T-helper 17 cell (primary cell): ENCODE results near the gene CRIM1. TPM values are rescaled to one million over a fixed set of nuclear protein-coding genes. Genes with fewer than 3 reads are reported as not detected.
A peak's percentile ranks its signal among the peaks of the same experiment; 100 is the strongest.
"Not testable (repeated sequence)": the region's sequence is repeated elsewhere in the genome, so short reads cannot be mapped to it uniquely, and the experiment has no call there.

Experiments used
- ATAC-seq: fragments of 150-1000 bp; cut with Tn5 transposase; 2 replicates; pipeline ENCODE4 v1.10.0; 2021; ENCODE audit warnings: mild to moderate bottlenecking, moderate library complexity
- DNase-seq, 3 donors: peaks; one replicate each; pipeline versions ENCODE4 v3.0.0 to v3.0.0-alpha.2; 2020 to 2021
- H3K9me3 ChIP-seq: one replicate; pipeline ENCODE4 v1.7.0; 2013; ENCODE audit warnings: low read length, mild to moderate bottlenecking; ENCODE audit not compliant: control insufficient read depth, poor library complexity, severe bottlenecking
- H3K27ac Mint-ChIP-seq: one replicate; pipeline ENCODE4 v1.8.0; 2022; ENCODE audit warnings: mild to moderate bottlenecking, moderate library complexity, mixed read lengths
- H3K27me3 Mint-ChIP-seq: one replicate; pipeline ENCODE4 v1.8.0; 2022; ENCODE audit warnings: mixed read lengths
- H3K36me3 Mint-ChIP-seq: one replicate; pipeline ENCODE4 v1.8.0; 2022; ENCODE audit warnings: low read depth, mixed read lengths
- H3K4me1 Mint-ChIP-seq: one replicate; pipeline ENCODE4 v1.8.0; 2022; ENCODE audit warnings: mild to moderate bottlenecking, mixed read lengths
- H3K4me3 Mint-ChIP-seq: one replicate; pipeline ENCODE4 v1.8.0; 2022; ENCODE audit warnings: mild to moderate bottlenecking, moderate library complexity, mixed read lengths
- total RNA-seq, 4 donors: library from RNA in 2 of 4; stranded (reverse) in 2 of 4; gene quantifications; one replicate each; pipeline ENCODE4 v1.2.3 and lab custom pipeline; 2022 to 2026

The CRIM1 gene
- total RNA-seq, 2 donors from 2014 or later = 2.2 to 2.3 TPM

DNA sequence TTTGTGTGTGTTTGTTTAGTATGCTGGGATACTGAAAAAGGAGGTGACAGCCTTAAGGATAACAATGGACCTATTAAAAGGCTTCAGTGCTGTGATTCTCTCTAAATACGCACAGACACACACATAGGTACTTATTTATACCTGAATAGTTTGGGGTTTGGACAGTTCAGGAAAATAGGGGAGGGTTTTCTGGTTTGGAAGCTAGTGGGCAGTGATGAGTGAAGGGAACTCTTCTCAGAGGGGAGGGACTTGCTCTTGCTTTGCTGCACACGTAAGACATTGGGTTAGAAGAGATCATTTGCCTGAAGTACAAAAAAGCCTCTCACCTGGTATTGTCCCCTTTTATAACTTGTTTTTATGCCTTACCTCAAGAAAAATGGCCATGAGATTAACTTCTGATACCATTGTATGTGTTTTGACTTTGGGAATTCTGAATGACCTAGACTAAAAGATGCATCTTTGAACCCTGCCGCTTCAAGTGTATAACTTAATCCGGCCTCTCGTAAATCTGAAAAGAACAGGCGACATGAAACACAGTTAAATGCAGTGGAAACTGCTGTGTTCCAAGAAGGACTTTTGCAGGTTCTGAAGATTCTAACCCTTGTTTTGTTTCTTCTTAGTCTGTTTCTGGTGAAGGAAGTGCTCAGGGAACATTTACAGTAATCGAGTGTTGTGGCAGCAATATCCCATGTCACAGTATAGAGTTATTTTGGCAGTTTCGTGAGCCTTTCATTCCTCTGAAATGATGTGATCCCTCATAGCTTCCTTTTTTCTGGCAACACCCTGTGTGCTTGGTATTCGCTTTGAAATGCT, 2.5 kb downstream of the CRIM1 start:
- H3K4me3 Mint-ChIP-seq = peak overlapping the region; percentile 93
- DNase-seq (no peak), ATAC-seq (peak; percentile 21)
- peaks cover 3% of the 10 kb centered on the region for H3K36me3 Mint-ChIP-seq
- peak overlapping the region; percentile 74 for H3K27ac Mint-ChIP-seq
- H3K27me3 Mint-ChIP-seq = peaks cover 50% of the 10 kb centered on the region
- no peaks in the 10 kb centered on the region for H3K9me3 ChIP-seq
- H3K4me1 Mint-ChIP-seq = peaks cover 18% of the 10 kb centered on the region

DNA sequence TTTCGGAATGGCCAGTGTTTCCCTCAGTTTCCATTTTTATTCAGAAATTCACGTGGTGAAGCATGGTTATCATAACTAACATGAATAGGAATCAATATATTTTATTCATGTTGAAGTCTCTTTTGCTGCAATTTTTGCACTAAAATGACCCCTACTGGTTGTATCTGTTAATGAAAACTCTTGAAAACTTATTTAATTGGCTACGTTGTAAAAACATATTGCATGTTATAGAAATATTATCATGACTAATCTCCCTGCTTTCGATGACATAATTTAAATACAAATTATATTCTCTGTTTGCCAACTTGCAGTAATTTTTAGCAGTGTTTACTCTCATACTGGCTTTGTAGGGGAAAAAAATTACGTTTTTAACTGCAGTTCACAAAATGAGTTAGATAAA, 3.5 kb downstream of the CRIM1 start:
- Mint-ChIP-seq H3K27ac (no peak overlapping the region), H3K4me1 (peaks cover 15% of the 10 kb centered on the region), H3K27me3 (peaks cover 50% of the 10 kb centered on the region), H3K36me3 (peaks cover 3% of the 10 kb centered on the region), H3K4me3 (no peak overlapping the region)
- no peak for DNase-seq
- no peaks in the 10 kb centered on the region for H3K9me3 ChIP-seq
- ATAC-seq = no peak

DNA sequence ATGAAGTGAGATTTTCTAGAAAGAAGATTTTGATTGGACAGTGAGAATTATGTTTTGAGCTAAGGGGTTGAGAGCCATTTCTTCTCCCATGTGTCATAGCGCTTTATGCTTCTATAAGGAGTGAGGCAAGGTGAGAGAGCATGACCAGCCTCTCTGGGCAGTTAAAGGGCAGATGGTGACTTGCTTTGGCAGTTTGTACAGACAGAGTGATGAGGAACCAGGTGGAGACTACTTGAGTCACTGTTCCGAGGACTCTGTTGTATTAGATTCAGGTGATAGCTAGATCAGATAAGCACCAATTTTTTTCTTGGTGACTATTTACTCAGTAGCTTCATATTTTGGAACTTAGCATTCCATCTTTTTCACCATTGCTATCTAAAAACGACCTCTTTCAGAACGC, 4.5 kb downstream of the CRIM1 start:
- Mint-ChIP-seq H3K27ac (no peak overlapping the region), H3K27me3 (peaks cover 50% of the 10 kb centered on the region), H3K4me3 (no peak overlapping the region), H3K36me3 (peaks cover 3% of the 10 kb centered on the region), H3K4me1 (peaks cover 12% of the 10 kb centered on the region)
- DNase-seq (no peak), ATAC-seq (no peak)
- no peaks in the 10 kb centered on the region for H3K9me3 ChIP-seq

DNA sequence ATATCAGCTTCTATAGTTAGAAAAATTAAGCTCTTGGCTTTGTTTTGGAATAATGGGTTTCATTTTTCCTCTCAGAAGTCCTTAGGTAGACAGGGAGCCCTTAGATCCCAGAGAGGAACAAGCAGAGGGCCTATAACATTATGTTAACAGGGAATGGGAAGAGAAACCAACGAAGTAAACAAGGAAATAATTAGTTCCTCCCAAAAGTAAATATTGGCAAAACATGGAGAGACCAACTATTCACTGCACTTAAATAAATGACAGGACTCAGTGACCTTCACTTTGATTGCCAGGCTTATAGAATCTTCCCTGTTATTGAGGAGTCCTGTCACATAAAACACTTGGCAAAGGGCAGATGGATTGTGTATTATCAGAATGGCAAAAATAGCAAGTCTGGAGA, 5.3 kb downstream of the CRIM1 start:
- no peak for ATAC-seq
- peaks cover 53% of the 10 kb centered on the region for H3K27me3 Mint-ChIP-seq
- H3K9me3 ChIP-seq = no peaks in the 10 kb centered on the region
- H3K4me1 Mint-ChIP-seq = peaks cover 12% of the 10 kb centered on the region
- H3K27ac Mint-ChIP-seq = peak overlapping the region; percentile 63
- H3K4me3 Mint-ChIP-seq = no peak overlapping the region
- H3K36me3 Mint-ChIP-seq = peaks cover 3% of the 10 kb centered on the region
- no peak for DNase-seq

DNA sequence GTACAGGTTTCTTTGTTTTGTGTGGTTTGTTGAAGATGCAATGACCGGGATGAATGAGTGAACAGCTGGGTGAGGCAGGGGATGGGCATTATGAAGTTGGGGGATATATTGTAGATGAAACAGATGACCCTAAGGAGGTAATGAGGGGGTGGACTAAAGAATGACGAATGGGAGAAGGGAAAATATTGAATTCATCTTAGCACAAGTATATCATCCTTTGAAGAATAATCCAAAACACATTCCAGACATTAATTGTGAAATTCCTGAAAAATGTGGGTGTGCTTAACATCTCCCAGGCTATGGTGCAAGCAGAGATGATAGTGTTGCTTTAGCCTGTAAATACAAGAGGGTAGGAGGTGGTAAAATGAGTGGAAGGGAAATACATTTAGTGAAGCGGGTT, 5.8 kb downstream of the CRIM1 start:
- H3K4me1 Mint-ChIP-seq = peaks cover 12% of the 10 kb centered on the region
- H3K27me3 Mint-ChIP-seq = peaks cover 56% of the 10 kb centered on the region
- H3K36me3 Mint-ChIP-seq = peaks cover 3% of the 10 kb centered on the region
- H3K27ac Mint-ChIP-seq = peak overlapping the region; percentile 63
- ATAC-seq = no peak
- no peak overlapping the region for H3K4me3 Mint-ChIP-seq
- DNase-seq = no peak
- H3K9me3 ChIP-seq = no peaks in the 10 kb centered on the region

DNA sequence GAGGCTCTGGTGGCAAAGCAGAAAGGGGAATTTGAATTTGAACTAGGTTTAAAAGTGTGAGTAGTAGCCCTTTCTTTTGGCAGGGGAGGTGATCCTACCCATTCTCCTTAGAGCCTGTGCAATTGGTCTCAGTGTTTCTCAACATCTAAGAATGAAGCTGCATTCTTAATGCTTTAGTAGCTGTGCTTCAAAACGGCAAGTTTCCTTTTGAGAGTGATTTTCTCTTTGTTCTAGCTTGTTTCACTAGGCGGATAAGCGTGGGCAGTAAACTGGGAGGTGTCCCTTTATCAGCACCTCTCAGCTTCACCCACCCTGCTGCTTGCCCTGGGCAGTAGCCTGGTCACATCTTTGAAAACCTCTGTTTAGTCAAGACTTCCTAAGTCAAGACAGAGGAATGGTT, 6.7 kb downstream of the CRIM1 start:
- peaks cover 52% of the 10 kb centered on the region for H3K27me3 Mint-ChIP-seq
- no peaks in the 10 kb centered on the region for H3K9me3 ChIP-seq
- peaks cover 3% of the 10 kb centered on the region for H3K36me3 Mint-ChIP-seq
- H3K4me1 Mint-ChIP-seq = peaks cover 8% of the 10 kb centered on the region
- DNase-seq = no peak
- H3K4me3 Mint-ChIP-seq = no peak overlapping the region
- no peak overlapping the region for H3K27ac Mint-ChIP-seq
- no peak for ATAC-seq

DNA sequence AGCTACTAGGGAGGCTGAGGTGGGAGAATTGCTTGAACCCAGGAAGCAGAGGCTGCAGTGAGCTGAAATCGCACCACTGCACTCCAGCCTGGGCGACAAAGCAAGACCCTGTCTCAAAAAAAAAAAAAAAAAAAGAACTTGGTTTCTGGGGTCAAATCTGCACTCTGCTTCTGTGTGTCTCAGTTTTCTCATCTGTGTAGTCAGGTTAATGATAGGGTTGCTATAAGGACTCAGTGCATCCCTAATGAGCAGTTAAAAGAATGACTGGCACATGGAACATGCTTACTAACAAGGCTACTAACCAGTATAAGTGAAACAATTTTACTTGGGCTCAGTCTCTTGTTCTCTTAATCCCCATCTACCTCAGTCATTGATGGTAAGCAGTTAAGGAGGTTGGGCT, 7.5 kb downstream of the CRIM1 start:
- ATAC-seq, H3K9me3 ChIP-seq, H3K4me3 Mint-ChIP-seq, H3K4me1 Mint-ChIP-seq, H3K27ac Mint-ChIP-seq, H3K36me3 Mint-ChIP-seq, DNase-seq: not testable (repeated sequence)
- H3K27me3 Mint-ChIP-seq = peaks cover 48% of the 10 kb centered on the region

DNA sequence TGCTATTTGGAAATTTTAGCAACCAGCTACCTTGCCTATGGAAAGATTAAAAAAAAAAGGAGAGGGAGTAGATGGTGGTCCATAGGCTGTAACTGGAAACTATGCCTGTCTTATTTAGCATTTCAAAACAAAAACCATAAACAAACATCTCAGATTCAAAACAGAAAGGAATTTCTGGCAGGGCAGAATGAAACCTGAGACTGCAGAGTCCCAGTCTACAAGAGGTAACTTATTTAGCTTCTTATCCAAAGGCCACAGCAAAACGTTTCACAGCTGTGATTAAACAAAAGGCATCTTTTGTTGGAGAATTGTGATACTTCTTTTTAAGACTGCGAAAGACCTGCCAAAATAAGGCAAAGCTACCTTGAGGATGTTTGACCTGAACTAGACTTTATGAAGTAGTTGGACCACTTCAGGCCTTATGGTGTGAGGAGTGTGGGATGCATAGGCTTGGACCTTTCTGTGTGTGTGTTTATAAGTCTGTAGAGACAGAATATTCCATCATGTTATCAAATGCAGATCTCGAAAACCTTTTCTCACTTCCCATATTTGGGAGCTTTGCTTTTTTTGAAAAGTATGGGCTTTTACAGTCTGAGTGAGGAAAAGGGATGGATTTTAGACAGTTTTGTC, 11.0 kb downstream of the CRIM1 start:
- no peaks in the 10 kb centered on the region for H3K36me3 Mint-ChIP-seq
- no peaks in the 10 kb centered on the region for H3K4me1 Mint-ChIP-seq
- H3K9me3 ChIP-seq = no peaks in the 10 kb centered on the region
- H3K27ac Mint-ChIP-seq = no peak overlapping the region
- DNase-seq (no peak), ATAC-seq (no peak)
- peaks cover 20% of the 10 kb centered on the region for H3K27me3 Mint-ChIP-seq
- H3K4me3 Mint-ChIP-seq = no peak overlapping the region

DNA sequence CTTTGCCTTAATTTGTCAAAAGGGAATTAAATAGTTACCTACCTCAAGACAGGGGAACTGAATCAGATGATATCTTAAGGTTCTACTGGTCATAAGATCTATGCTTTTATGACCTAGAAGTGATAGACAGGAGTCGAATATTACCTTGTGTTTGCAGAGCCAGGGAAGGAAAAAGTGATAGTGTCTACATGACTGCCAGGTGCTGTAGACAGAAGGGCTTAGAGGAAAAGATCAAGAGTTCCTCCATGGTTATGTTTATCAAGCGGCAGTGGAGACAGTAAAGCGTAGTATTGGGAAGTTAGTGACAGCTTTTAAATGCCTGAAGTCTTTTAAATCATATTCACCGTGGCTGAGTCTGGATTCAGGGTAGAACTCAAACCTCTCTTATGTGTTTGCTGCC, 11.9 kb downstream of the CRIM1 start:
- no peaks in the 10 kb centered on the region for H3K9me3 ChIP-seq
- no peak for ATAC-seq
- Mint-ChIP-seq H3K27me3 (peaks cover 17% of the 10 kb centered on the region), H3K36me3 (no peaks in the 10 kb centered on the region), H3K4me3 (no peak overlapping the region), H3K4me1 (no peaks in the 10 kb centered on the region), H3K27ac (no peak overlapping the region)
- no peak for DNase-seq

DNA sequence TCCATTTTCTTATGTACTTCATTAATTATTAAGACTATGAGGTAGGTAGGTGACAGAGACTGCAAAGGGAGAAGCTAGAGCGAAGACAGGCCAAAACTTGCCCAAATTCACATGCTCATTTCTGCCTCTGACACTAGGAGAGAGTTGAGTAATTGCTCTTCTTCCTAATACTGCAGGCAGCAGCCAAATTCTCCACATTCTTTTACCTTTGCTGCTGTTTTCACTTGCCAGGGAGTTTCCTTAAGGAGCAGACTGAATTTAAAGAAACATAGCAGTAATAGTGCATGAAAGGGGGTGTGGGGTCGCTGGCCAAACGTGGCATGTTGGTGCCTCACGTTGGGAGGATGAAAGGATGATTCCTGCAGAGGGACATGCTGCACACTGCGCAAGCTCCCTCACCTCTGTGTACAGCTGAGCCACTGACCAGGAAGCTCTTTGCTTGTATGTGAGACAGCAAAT, 12.3 kb downstream of the CRIM1 start:
- H3K9me3 ChIP-seq = no peaks in the 10 kb centered on the region
- H3K36me3 Mint-ChIP-seq = no peaks in the 10 kb centered on the region
- ATAC-seq (no peak), DNase-seq (no peak)
- no peak overlapping the region for H3K27ac Mint-ChIP-seq
- H3K4me1 Mint-ChIP-seq = peaks cover 2% of the 10 kb centered on the region
- peaks cover 17% of the 10 kb centered on the region for H3K27me3 Mint-ChIP-seq
- H3K4me3 Mint-ChIP-seq = no peak overlapping the region

DNA sequence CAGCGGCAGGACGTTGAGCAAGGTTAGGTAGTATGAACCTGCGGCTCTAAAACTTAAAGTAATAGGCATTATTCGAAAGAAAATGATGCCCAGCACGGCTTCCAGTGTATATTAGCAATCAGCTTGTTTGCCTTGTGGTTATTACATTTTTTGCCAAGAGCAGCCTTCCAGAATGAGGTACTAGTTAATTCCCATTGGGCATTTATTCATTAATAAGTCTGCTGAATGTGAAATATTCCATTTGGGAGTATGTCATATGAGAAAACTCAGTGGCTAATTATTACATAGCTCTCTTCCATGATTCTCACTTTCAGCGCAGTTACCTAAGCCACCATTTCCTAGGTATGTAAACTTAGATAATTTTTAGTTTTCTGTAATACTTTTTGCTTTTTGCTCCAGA, 12.9 kb downstream of the CRIM1 start:
- H3K9me3 ChIP-seq = no peaks in the 10 kb centered on the region
- Mint-ChIP-seq H3K27ac (no peak overlapping the region), H3K4me3 (no peak overlapping the region), H3K27me3 (peaks cover 17% of the 10 kb centered on the region), H3K4me1 (peaks cover 2% of the 10 kb centered on the region), H3K36me3 (no peaks in the 10 kb centered on the region)
- ATAC-seq (no peak), DNase-seq (no peak)

DNA sequence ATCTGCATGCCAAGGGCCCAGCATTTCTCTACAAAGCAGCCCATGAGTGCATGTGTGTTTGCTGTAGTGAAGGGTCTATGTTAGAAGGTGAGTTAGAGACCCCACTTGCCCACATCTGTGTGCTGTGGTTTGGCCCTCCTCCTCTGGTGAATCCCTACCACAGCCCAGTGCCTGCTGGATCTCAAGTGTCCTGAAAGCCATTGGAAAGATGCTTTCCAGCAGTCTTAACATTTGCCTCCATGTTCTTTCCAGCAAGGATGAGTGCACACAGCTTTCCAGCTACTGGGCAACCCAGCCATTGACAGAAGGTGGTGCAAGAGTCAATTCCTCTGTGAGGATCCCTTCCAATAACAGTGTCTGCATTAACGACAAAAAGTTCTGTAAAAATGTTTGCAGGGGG, 13.6 kb downstream of the CRIM1 start:
- ATAC-seq (no peak), DNase-seq (no peak)
- Mint-ChIP-seq H3K4me1 (peaks cover 2% of the 10 kb centered on the region), H3K4me3 (no peak overlapping the region), H3K27ac (no peak overlapping the region), H3K27me3 (peaks cover 17% of the 10 kb centered on the region), H3K36me3 (no peaks in the 10 kb centered on the region)
- no peaks in the 10 kb centered on the region for H3K9me3 ChIP-seq

DNA sequence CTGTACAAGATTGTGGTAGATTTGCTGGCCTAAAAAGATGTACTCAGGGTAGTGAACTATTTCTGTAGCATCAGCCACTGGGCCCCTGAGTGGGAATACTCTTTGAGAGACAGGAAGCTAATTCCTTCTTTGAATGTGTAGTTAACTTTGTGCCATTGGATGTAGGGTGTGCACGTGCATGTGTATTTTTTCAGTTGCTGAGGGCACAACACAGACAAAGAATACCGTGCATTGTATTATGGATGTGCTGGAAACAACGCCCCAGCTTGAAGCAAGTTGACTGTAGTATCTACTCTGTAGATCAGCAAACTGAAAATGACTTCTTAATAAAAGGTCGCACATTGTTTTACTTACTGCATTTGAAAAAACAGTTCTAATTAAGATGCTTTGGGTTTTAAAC, 14.1 kb downstream of the CRIM1 start:
- Mint-ChIP-seq H3K27ac (no peak overlapping the region), H3K4me1 (peaks cover 2% of the 10 kb centered on the region), H3K36me3 (no peaks in the 10 kb centered on the region), H3K27me3 (peaks cover 17% of the 10 kb centered on the region), H3K4me3 (no peak overlapping the region)
- H3K9me3 ChIP-seq = no peaks in the 10 kb centered on the region
- DNase-seq (no peak), ATAC-seq (no peak)

DNA sequence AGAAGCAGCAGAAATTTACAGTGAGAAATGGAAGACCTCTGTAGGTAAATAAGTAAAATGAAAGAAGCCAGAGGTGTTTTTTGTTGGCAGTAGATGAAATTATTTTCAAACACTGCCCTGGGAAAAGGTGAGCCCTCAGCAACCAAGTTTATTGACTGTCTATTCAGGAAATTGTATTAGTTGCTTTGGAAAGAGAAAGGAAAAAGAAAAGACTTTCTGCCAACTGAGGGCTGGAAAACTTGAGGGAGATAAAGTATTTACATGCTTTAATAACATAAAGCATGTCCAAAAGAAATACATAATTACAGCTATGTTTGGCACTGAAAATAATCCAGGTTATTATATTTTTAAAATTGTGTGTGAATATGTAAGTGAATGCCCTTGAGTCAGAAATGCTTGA, 14.7 kb downstream of the CRIM1 start:
- H3K36me3 Mint-ChIP-seq = no peaks in the 10 kb centered on the region
- H3K4me1 Mint-ChIP-seq = peaks cover 2% of the 10 kb centered on the region
- H3K4me3 Mint-ChIP-seq = no peak overlapping the region
- no peak for DNase-seq
- no peak for ATAC-seq
- no peaks in the 10 kb centered on the region for H3K9me3 ChIP-seq
- H3K27ac Mint-ChIP-seq = no peak overlapping the region
- peaks cover 17% of the 10 kb centered on the region for H3K27me3 Mint-ChIP-seq
